ENCODE measurements around the gene ETFBKMT.

Gene ETFBKMT

DNA sequence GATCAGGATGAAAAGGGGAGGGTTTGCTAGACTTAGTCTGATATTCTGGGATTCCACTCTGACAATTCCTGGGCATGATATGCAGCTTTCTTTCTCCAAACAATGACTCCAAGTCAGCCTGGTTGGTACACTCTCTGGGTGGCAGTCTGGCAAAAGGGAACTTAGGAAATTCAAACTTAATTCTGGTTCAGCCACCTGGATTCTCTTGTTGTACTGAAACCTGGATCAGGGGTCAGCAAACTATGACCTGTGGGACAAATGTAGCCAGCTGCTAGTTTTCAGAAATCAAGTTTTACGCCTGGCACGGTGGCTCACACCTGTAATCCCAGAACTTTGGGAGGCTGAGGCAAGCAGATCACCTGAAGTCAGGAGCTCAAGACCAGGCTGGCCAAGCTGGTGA, 63.1 kb downstream of the ETFBKMT start:
- DNase-seq, result no peak
